Glutamatergic neuron (in vitro differentiated cells): Measurements from ENCODE around the gene GSN. TPM values are rescaled to one million over a fixed set of nuclear protein-coding genes. Genes with fewer than 3 reads are reported as not detected.

Experiments
- DNase-seq: peaks from one replicate; pipeline ENCODE4 v3.0.0; 2022
- H3K27ac Mint-ChIP-seq: one replicate; pipeline ENCODE4 v1.8.0; 2020; ENCODE audit warnings: mild to moderate bottlenecking, mixed read lengths, inconsistent platforms; ENCODE audit not compliant: unreplicated experiment
- H3K27me3 Mint-ChIP-seq: one replicate; pipeline ENCODE4 v1.8.0; 2020; ENCODE audit warnings: mild to moderate bottlenecking, moderate library complexity, mixed read lengths, inconsistent platforms; ENCODE audit not compliant: unreplicated experiment
- H3K36me3 Mint-ChIP-seq: one replicate; pipeline ENCODE4 v1.8.0; 2020; ENCODE audit warnings: mild to moderate bottlenecking, mixed read lengths, inconsistent platforms; ENCODE audit not compliant: unreplicated experiment
- H3K4me1 Mint-ChIP-seq: one replicate; pipeline ENCODE4 v1.8.0; 2020; ENCODE audit warnings: mild to moderate bottlenecking, low read depth, mixed read lengths, inconsistent platforms; ENCODE audit not compliant: unreplicated experiment
- H3K4me3 Mint-ChIP-seq: one replicate; pipeline ENCODE4 v1.8.0; 2020; ENCODE audit warnings: mild to moderate bottlenecking, mixed read lengths, inconsistent platforms; ENCODE audit not compliant: unreplicated experiment
- H3K9me3 Mint-ChIP-seq: one replicate; pipeline ENCODE4 v1.8.0; 2020; ENCODE audit warnings: mild to moderate bottlenecking, moderate library complexity, mixed read lengths, inconsistent platforms; ENCODE audit not compliant: unreplicated experiment
- total RNA-seq: library from RNA; stranded (reverse); fragmentation: NEBNext Ultra II Directional; extraction: Animal tissue kit (Norgen Biotek cat#: 25700); gene quantifications from one replicate; pipeline ENCODE4 v1.2.1, GENCODE V29; 2021; ENCODE audit not compliant: unreplicated experiment
- TF ChIP-seq, protein P1 (sequence below): fragments of 200-600 bp; sonication (generic); IDR thresholded peaks from one replicate; pipeline ENCODE4 v1.5.0; 2021; ENCODE audit not compliant: partially characterized antibody, unreplicated experiment

GSN gene
- total RNA-seq, 1 donor from 2014 or later: 11.6 TPM

- Mint-ChIP-seq H3K27ac (no peak overlapping the region), H3K36me3 (no peaks in the 10 kb centered on the region), H3K4me1 (peaks cover 2% of the 10 kb centered on the region), H3K9me3 (peaks cover 3% of the 10 kb centered on the region), H3K27me3 (peaks cover 1% of the 10 kb centered on the region), H3K4me3 (no peak overlapping the region)
- TF ChIP-seq, protein P1, sequence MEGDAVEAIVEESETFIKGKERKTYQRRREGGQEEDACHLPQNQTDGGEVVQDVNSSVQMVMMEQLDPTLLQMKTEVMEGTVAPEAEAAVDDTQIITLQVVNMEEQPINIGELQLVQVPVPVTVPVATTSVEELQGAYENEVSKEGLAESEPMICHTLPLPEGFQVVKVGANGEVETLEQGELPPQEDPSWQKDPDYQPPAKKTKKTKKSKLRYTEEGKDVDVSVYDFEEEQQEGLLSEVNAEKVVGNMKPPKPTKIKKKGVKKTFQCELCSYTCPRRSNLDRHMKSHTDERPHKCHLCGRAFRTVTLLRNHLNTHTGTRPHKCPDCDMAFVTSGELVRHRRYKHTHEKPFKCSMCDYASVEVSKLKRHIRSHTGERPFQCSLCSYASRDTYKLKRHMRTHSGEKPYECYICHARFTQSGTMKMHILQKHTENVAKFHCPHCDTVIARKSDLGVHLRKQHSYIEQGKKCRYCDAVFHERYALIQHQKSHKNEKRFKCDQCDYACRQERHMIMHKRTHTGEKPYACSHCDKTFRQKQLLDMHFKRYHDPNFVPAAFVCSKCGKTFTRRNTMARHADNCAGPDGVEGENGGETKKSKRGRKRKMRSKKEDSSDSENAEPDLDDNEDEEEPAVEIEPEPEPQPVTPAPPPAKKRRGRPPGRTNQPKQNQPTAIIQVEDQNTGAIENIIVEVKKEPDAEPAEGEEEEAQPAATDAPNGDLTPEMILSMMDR: no peak
- no peak for DNase-seq
Observed at GRCh38 chr9:121322737-121323448, 54.9 kb downstream of the GSN start.

DNA sequence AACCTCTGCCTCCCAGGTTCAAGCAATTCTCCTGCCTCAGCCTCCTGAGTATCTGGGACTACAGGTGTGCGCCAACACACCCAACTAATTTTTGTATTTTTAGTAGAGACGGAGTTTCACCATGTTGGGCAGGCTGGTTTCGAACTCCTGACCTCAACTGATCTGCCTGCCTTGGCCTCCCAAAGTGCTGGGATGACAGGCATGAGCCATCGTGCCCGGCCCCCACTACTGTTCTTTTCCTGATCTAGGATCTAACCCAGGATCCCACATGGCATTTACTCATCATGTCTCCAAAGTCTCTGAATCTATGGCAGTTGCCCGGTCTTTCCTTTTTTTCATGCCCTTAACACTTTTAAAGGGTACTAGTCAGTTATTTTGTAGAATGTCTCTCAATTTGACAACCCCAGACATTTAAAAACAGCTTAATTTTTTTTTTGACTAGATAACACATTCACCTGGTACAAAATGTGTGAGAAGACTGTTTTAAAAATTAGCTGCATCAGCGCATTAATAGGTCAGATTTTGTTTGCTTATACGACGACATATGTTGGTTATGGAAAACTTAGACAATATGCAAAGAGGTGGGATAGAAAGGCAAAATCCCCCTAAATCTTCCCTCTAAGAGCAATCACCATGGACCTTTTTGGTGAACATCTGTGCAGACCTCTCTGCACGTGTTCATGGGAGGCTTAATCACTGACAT, 55.6 kb downstream of the GSN start:
- Mint-ChIP-seq H3K9me3 (peaks cover 3% of the 10 kb centered on the region), H3K4me3 (no peak overlapping the region), H3K27me3 (peaks cover 1% of the 10 kb centered on the region), H3K27ac (no peak overlapping the region), H3K4me1 (peaks cover 2% of the 10 kb centered on the region), H3K36me3 (no peaks in the 10 kb centered on the region)
- DNase-seq: no peak
- TF ChIP-seq, protein P1: no peak

DNA sequence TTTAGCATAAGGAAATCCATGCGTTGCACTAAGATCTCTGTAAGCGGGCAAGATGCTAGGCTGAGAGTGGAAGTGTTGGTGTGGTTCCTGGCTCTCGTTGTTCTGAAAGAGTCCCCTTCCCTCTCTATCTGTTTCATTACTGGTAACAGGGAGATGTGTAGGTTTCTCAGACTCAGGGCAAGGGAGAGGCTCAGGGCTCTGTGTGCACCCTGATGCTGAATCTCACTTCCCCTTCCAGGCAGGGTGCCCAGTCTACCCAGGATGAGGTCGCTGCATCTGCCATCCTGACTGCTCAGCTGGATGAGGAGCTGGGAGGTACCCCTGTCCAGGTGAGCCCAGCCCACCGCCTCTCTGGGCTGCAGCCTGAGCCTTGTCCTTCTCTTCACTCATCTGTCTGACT, 56.4 kb downstream of the GSN start:
- Mint-ChIP-seq H3K4me1 (peaks cover 2% of the 10 kb centered on the region), H3K36me3 (no peaks in the 10 kb centered on the region), H3K4me3 (no peak overlapping the region), H3K27me3 (no peaks in the 10 kb centered on the region), H3K27ac (no peak overlapping the region), H3K9me3 (peaks cover 3% of the 10 kb centered on the region)
- TF ChIP-seq, protein P1: no peak
- no peak for DNase-seq

DNA sequence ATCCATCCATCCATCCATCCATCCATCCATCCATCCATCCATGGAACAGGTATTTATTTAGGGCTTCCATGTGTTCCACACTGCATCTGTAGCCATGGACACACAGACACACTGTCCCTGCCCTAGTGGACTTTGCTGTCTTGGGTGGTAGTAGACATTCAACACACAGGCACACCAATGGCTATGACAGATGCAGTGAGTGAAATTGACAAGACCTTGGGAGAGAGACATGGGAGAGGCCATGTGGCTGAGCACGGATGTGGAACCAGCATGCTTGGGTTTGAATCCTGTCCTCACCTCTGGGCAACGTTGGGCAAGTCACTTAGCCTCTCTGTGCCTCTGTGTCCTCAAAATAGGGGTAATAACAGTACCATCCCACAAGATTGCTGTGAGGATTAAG, 56.8 kb downstream of the GSN start:
- H3K36me3 Mint-ChIP-seq: no peaks in the 10 kb centered on the region
- no peak overlapping the region for H3K4me3 Mint-ChIP-seq
- H3K27ac Mint-ChIP-seq: no peak overlapping the region
- DNase-seq: no peak
- TF ChIP-seq, protein P1: no peak
- H3K4me1 Mint-ChIP-seq: peaks cover 2% of the 10 kb centered on the region
- H3K9me3 Mint-ChIP-seq: peaks cover 3% of the 10 kb centered on the region
- no peaks in the 10 kb centered on the region for H3K27me3 Mint-ChIP-seq

DNA sequence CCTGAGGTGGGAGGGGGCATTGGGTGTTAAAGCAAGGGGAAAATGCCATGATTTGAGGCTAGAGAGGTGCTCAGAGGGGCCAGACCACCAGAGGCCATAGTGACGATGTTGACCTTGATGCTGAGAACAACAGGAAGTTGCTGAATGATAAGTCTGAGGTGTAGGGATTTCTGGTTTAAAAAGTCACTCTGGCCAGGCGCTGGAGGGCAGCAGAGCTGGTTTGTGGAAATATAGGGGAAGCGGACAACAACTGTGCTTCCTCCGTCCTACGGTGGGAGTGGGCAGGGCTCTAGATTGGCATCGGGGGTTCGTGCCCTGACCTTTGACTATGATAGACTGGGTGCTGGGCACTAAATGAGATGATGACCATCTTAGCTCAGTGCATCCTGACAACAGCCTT, 57.4 kb downstream of the GSN start:
- Mint-ChIP-seq H3K4me3 (no peak overlapping the region), H3K9me3 (peaks cover 2% of the 10 kb centered on the region), H3K4me1 (peaks cover 2% of the 10 kb centered on the region), H3K27ac (no peak overlapping the region), H3K27me3 (no peaks in the 10 kb centered on the region), H3K36me3 (no peaks in the 10 kb centered on the region)
- DNase-seq: no peak
- TF ChIP-seq, protein P1: no peak
